ENCODE measurements around the gene TMX2.
"Not testable (repeated sequence)": the region's sequence is repeated elsewhere in the genome, so short reads cannot be mapped to it uniquely, and the experiment has no call there.

TMX2 gene

DNA sequence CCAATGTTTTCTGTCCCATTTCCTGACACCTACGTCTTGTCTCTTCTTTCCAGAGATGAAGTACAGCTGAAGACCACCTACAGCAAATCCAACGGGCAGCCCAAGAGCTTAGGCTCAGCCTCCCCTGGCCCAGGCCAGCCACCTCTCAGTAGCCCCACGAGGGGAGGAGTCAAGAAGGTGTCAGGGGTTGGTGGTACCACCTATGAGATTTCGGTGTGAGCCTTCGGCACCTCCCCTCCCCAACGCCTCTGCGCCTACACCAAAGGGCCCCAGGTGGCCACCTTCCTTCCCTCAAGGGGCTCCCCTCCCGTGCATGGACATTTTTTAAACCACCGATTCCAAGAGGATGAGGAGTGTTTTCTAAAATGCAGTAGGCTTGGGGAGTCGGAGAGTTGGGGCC is 12.6 kb upstream of the TMX2 start:
- in situ Hi-C loops (cut with MboI; ENCODE audit: low pct_unique_long_range_greater_than_20kb, low sequenced_read_pairs, unreplicated experiment): no loop called here

DNA sequence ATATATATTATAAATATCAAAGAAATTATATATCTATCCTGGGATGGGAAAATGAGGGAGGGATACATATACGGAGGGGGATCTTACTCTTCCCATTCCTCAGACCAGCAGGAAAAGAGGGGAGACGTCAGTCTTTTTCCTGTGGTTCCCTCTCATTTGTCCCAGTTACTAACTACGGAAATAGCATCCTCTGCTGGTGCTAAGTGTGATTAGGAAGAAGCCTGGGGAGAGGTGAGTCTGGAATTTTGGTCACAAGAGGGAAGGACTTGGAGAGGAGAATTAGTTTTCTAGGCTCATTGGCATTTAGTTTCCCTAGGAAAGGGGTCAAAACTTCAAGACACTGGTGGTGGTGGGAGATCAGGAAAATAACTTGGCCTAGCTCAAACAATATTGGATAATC is 12.0 kb upstream of the TMX2 start:
- in situ Hi-C loops (cut with MboI; ENCODE audit: low pct_unique_long_range_greater_than_20kb, low sequenced_read_pairs, unreplicated experiment): no loop called here
- TF ChIP-seq, protein P1, sequence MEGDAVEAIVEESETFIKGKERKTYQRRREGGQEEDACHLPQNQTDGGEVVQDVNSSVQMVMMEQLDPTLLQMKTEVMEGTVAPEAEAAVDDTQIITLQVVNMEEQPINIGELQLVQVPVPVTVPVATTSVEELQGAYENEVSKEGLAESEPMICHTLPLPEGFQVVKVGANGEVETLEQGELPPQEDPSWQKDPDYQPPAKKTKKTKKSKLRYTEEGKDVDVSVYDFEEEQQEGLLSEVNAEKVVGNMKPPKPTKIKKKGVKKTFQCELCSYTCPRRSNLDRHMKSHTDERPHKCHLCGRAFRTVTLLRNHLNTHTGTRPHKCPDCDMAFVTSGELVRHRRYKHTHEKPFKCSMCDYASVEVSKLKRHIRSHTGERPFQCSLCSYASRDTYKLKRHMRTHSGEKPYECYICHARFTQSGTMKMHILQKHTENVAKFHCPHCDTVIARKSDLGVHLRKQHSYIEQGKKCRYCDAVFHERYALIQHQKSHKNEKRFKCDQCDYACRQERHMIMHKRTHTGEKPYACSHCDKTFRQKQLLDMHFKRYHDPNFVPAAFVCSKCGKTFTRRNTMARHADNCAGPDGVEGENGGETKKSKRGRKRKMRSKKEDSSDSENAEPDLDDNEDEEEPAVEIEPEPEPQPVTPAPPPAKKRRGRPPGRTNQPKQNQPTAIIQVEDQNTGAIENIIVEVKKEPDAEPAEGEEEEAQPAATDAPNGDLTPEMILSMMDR (IDR thresholded peaks at IDR 0.05; ENCODE audit: extremely low read depth, insufficient read depth, missing control alignments): no peak
- DNase-seq (ENCODE audit: low spot score): no peak

More for the DNA sequence above, 12.6 kb upstream of the TMX2 start:
- TF ChIP-seq, protein P1 (IDR thresholded peaks at IDR 0.05; ENCODE audit: extremely low read depth, insufficient read depth, missing control alignments): no peak
- DNase-seq (ENCODE audit: low spot score): no peak

DNA sequence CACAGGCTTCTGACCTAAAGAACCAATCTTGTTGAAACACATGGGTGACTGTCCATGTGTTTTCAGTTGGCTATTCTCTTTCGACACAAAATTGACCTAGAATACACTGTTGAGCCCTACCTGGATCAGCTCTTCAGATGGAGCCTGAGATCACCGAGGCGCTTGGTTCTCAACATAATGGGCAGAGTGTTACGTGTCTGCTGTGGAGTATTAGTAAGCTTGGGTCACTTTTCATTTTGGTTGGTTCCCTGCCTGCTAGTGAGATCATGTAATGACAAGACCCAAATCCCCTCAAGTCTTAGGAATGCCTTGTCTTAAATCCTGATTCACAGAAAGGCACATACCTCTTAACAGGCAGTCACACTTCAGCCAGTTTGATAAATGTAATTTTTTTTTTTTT is 9.1 kb upstream of the TMX2 start:
- in situ Hi-C loops (cut with MboI; ENCODE audit: low pct_unique_long_range_greater_than_20kb, low sequenced_read_pairs, unreplicated experiment): no loop called here
- DNase-seq (ENCODE audit: low spot score): no peak
- TF ChIP-seq, protein P1 (IDR thresholded peaks at IDR 0.05; ENCODE audit: extremely low read depth, insufficient read depth, missing control alignments): no peak

DNA sequence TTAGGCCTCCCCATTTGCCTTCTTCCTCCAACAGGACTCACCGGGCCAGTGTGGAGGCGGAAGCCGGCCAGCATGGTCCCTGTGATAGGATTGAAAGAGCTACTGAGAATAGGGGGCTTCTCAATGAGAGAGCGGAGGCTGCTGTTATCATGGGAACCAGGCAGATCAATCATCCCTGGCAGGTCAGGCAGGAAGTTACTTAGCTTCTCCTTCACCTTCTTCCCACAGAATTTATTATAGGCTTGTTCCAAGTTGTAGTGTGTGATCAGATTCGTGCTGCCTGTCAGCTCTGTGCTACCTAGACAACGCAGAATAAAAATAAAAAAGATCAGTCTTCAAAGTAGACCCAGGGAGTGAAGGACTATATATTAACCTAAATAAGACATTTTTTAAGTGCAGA is 7.5 kb upstream of the TMX2 start:
- no peak for DNase-seq (ENCODE audit: low spot score)
- TF ChIP-seq, protein P1 (IDR thresholded peaks at IDR 0.05; ENCODE audit: extremely low read depth, insufficient read depth, missing control alignments): no peak
- in situ Hi-C loops (cut with MboI; ENCODE audit: low pct_unique_long_range_greater_than_20kb, low sequenced_read_pairs, unreplicated experiment): no loop called here

DNA sequence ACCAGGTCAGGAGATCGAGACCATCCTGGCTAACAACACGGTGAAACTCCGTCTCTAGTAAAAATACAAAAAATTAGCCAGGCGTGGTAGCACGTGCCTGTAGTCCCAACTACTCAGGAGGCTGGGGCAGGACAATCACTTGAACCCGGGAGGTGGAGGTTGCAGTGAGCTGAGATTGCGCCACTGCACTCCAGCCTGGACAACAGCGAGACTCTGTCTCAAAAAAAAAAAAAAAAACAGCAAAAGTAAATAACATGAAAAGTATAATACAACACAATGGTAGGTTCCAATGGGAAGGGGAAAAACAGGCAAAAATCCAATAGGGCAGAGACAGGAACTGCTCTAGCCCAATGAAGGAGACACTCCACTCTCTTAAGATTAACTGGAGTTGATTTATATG is 7.0 kb upstream of the TMX2 start:
- DNase-seq (ENCODE audit: low spot score); in situ Hi-C loops (cut with MboI; ENCODE audit: low pct_unique_long_range_greater_than_20kb, low sequenced_read_pairs, unreplicated experiment): not testable (repeated sequence)

DNA sequence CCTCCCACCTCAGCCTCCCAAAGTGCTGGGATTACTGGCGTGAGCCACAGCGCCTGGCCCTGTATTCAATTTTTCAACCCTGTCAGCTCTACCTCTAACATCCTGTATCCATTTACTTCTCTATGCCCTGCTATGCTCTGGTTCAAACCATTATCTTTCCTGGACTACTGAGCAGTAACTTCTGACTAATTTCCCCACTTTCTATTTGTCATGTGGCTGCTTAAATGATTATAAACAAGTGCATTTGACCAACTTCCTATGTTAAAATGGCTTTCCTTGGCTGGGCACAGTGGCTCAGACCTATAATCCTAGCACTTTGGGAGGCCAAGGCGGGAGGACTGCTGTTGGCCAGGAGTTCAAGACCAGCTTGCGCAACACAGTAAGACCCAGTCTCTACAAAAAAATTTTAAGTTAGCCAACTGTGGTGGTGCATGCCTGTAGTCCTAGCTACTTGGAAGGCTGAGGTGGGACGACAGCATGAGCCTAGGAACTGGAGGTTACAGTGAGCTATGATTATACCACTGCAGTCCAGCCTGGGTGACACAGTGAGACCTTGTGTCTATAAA is 2.5 kb upstream of the TMX2 start:
- DNase-seq (ENCODE audit: low spot score): no peak
- TF ChIP-seq, protein P1 (IDR thresholded peaks at IDR 0.05; ENCODE audit: extremely low read depth, insufficient read depth, missing control alignments): no peak
- in situ Hi-C loops (cut with MboI; ENCODE audit: low pct_unique_long_range_greater_than_20kb, low sequenced_read_pairs, unreplicated experiment): no loop called here

DNA sequence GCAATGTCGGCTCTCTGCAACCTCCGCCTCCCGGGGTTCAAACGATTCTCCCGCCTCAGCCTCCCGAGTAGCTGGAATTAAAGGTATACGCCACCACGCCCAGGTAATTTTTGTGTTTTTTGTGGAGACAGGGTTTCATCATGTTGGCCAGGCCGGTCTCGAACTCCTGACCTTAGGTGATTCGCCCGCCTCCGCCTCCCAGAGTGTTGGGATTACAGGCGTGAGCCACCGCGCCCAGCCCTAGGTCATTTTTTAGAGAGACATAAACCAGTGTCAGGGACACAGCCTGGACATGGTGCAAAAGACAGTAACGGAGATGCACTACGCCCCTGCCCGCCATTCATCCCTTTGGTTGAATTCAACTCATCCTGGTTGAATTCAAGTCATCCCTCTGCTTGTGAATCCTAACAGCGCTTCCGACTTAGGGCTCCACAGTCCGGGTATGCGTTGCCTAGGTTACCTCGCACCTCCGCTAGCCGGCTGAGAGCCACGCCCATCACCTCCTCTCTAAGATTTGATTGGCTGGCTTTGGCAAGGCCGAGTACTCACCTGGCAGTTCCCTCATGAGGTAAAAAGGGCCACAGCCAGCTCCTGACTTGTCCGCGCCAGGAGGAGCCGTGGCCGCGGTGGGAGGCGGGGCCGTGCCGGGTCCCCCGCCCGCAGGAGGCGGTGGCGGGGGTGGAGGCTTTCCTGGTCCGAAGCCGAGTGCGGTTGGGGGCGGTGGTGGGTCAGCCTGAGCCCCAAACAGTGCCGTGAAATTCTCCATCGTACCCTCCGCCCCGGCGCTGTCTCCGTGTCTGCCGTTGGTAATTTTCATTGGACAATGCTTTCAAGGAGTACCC is 758 bp upstream of the TMX2 start, which contains the start of gene MED19:
Gene MED19, minus strand, starts transcription at position 802 of the 842 bp plus-strand sequence. Its CDS starts 36 bp downstream, at position 766.
- peak; percentile 78 for DNase-seq (ENCODE audit: low spot score)
- TF ChIP-seq, protein P1 (IDR thresholded peaks at IDR 0.05; ENCODE audit: extremely low read depth, insufficient read depth, missing control alignments): no peak
- in situ Hi-C loops (cut with MboI; ENCODE audit: low pct_unique_long_range_greater_than_20kb, low sequenced_read_pairs, unreplicated experiment): no loop called here
